Gastrocnemius medialis (tissue), 4 donors: ENCODE data around the gene ZDHHC14.

Experiments
- CTCF ChIP-seq, 5 experiments: fragments of 450-650 bp in 3 of 5; fragments of 200-600 bp in 2 of 5; sonication (generic) in 2 of 5; IDR thresholded peaks in 4 of 5; conservative IDR thresholded peaks in 1 of 5; 1 replicate in 4 of 5; 2 replicates in 1 of 5; pipeline ENCODE4 v1.5.1; 2016 to 2019; ENCODE audit warnings: antibody characterized with exemption in 5 of 5, mild to moderate bottlenecking in 3 of 5, moderate library complexity in 3 of 5
- POLR2A ChIP-seq, 2 donors: fragments of 450-650 bp; IDR thresholded peaks; one replicate each; pipeline ENCODE4 v1.6.1; 2017; ENCODE audit warnings: antibody characterized with exemption in 2 of 2, mild to moderate bottlenecking in 2 of 2, moderate library complexity in 2 of 2

DNA sequence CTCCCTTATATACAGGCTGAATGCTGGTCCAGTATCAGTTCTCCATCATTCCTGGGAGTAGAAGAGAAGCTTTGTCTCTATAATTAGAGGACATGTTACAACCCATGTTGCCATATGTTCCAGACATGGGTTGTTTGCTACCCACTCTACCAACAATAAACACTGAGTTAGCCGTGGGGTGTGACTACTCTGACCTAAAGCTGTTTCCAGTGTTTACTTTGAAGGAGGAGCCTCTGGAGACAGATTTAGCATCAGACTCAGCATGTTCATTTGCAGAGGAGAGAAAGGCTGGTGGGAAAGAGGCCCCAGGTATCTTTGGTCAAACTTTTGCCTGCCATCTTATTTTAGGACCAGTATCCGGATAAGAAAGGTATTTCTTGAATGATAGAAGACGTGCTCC lies 284.2 kb downstream of the ZDHHC14 start:
- TF ChIP-seq CTCF (IDR thresholded peaks at IDR 0.05 in 4 of 5, conservative IDR thresholded peaks at IDR 0.05 in 1 of 5), result no peak
- no peak for TF ChIP-seq POLR2A (IDR thresholded peaks at IDR 0.05)
